Liver (tissue), 3 donors: ENCODE results near the gene GRAP.

Experiments used
- CTCF ChIP-seq: fragments of 150-350 bp; IDR thresholded peaks from 2 replicates; pipeline ENCODE4 v1.5.1; 2017; ENCODE audit warnings: improper control_type of control experiment, low read depth, low read length; ENCODE audit not compliant: missing input control
- MAX ChIP-seq: IDR thresholded peaks from 2 replicates; pipeline ENCODE4 v1.6.1; 2016; ENCODE audit warnings: antibody characterized with exemption
- REST ChIP-seq: IDR thresholded peaks from 2 replicates; pipeline ENCODE4 v1.6.1; 2016; ENCODE audit warnings: antibody characterized with exemption, mild to moderate bottlenecking
- TAF1 ChIP-seq: conservative IDR thresholded peaks from 2 replicates; pipeline ENCODE4 v1.6.1; 2016; ENCODE audit warnings: antibody characterized with exemption, mild to moderate bottlenecking
- ZBTB33 ChIP-seq: IDR thresholded peaks from 2 replicates; pipeline ENCODE4 v1.6.1; 2016; ENCODE audit warnings: antibody characterized with exemption
- donor health status: healthy.
- donor health status: healthy.

- TF ChIP-seq CTCF (no peak), ZBTB33 (no peak), MAX (no peak), REST (no peak), TAF1 (no peak)
Measured at GRCh38 chr17:19017804-19018599, 28.8 kb downstream of the GRAP start.
